Upper lobe of left lung (tissue), 6 donors: ENCODE measurements around the gene LILRB1. TPM values are rescaled to one million over a fixed set of nuclear protein-coding genes. Genes with fewer than 3 reads are reported as not detected.

Source experiments
- ATAC-seq, 2 donors: fragments of 200-7000 bp; cut with Tn5 transposase; one replicate each; pipeline ENCODE4 v1.9.1; 2022; ENCODE audit warnings: mild to moderate bottlenecking in 2 of 2, moderate library complexity in 2 of 2; ENCODE audit not compliant: low FRiP score in 2 of 2
- DNase-seq, 2 donors: peaks; one replicate each; pipeline ENCODE4 v3.0.0-alpha.2; 2019 to 2020
- H3K27ac ChIP-seq, 4 donors: fragments of 200-600 bp; sonication (generic); one replicate each; pipeline ENCODE4 v1.5.1; 2016 to 2019
- H3K27me3 ChIP-seq, 4 donors: fragments of 200-600 bp; sonication (generic); one replicate each; pipeline ENCODE4 v1.5.1; 2017 to 2019
- H3K36me3 ChIP-seq, 4 donors: fragments of 200-600 bp; sonication (generic); one replicate each; pipeline ENCODE4 v1.5.1; 2016 to 2019
- H3K4me1 ChIP-seq, 4 donors: fragments of 200-600 bp; sonication (generic); one replicate each; pipeline ENCODE4 v1.5.1; 2018 to 2019
- H3K4me3 ChIP-seq, 4 donors: fragments of 200-600 bp; sonication (generic); one replicate each; pipeline ENCODE4 v1.5.1; 2017 to 2019; ENCODE audit warnings: mild to moderate bottlenecking in 2 of 4, moderate library complexity in 1 of 4
- H3K9me3 ChIP-seq, 4 donors: fragments of 200-600 bp; sonication (generic); one replicate each; pipeline ENCODE4 v1.5.1; 2018 to 2019
- CTCF ChIP-seq, 6 experiments: fragments of 450-650 bp in 4 of 6; fragments of 200-600 bp in 2 of 6; sonication (generic) in 2 of 6; IDR thresholded peaks; one replicate each; pipeline ENCODE4 v1.5.1; 2016 to 2019; ENCODE audit warnings: antibody characterized with exemption in 6 of 6
- EP300 ChIP-seq, 4 donors: sonication (generic); formaldehyde crosslinking; IDR thresholded peaks; one replicate each; pipeline ENCODE4 v1.5.1; 2017; ENCODE audit warnings: antibody characterized with exemption in 4 of 4, control low read depth in 2 of 4
- POLR2A ChIP-seq, 4 donors: fragments of 450-650 bp; IDR thresholded peaks; one replicate each; pipeline ENCODE4 v1.5.1; 2016 to 2017; ENCODE audit warnings: antibody characterized with exemption in 4 of 4, mild to moderate bottlenecking in 2 of 4
- POLR2AphosphoS5 ChIP-seq, 2 donors: sonication (generic); formaldehyde crosslinking; IDR thresholded peaks; one replicate each; pipeline ENCODE4 v1.5.1; 2017; ENCODE audit warnings: antibody characterized with exemption in 2 of 2
- WGBS, 2 donors: methylation state at CpG; one replicate each; pipeline ENCODE4 v1.1.5; 2017 to 2018; 5-methylcytosine and 5-hydroxymethylcytosine counted together
- total RNA-seq, 6 donors: library from RNA; depleted of rRNA in 4 of 6; stranded (reverse); fragments of >200 nt in 4 of 6; gene quantifications; one replicate each; pipeline versions ENCODE4 v1.1.0 to v1.2.1, GENCODE V29; 2016 to 2021
- donor health status: DM: no; HTN: no; CAD: no; lungs with moderate emphysema.
- donor health status: DM: no; HTN: yes; CAD: no; lungs with severe emphysema.

The LILRB1 gene
- total RNA-seq, 6 donors from 2014 or later = 4.0 to 47.1 (median 16.7) TPM

DNA sequence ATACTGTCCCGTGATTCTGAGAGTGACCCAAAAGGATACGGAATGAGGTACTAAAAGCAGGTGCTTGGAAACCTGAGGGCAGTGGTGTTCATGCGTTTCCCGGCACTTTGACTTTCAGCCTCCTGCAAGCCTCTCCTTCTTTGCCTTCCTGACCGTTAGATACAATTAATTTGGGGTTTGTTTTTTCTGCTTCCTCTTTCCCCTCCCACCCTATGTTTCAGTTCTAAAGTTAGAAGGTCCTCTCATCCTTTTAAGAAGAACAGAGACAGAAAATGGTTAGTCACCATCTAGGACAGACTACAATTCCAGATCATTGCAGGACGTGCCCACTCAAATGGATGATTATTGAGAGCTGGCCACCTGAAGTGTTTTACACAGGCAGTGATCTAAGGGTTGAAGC, 30.7 kb downstream of the LILRB1 start:
- Histone ChIP-seq H3K4me3 (no peak overlapping the region), H3K27ac (peak overlapping the region in 1 of 4 donors; percentile 56), H3K9me3 (no peaks in the 10 kb centered on the region), H3K4me1 (no peaks in the 10 kb centered on the region), H3K27me3 (peaks cover 0 to 4% (median 0%) of the 10 kb centered on the region in 4 donors), H3K36me3 (no peaks in the 10 kb centered on the region)
- 63% methylated on average over 6 of the region's 6 CpGs for WGBS, 2 donors
- no peak for DNase-seq
- TF ChIP-seq CTCF (IDR thresholded peaks at IDR 0.05) (no peak), POLR2AphosphoS5 (IDR thresholded peaks at IDR 0.05) (no peak), EP300 (IDR thresholded peaks at IDR 0.05) (no peak), POLR2A (IDR thresholded peaks at IDR 0.05) (peak in 1 of 4 donors; percentile 36)
- peak in 1 of 2 donors; percentile 48 for ATAC-seq

GRCh38 chr19:54661846-54662481, 31.7 kb downstream of the LILRB1 start:
- H3K27me3 ChIP-seq = peaks cover 0 to 4% (median 0%) of the 10 kb centered on the region in 4 donors
- ATAC-seq = no peak

GRCh38 chr19:54662730-54663129, 32.4 kb downstream of the LILRB1 start, which contains the start of gene LILRB4:
Gene LILRB4 (plus strand): TSS chr19:54662985. CDS start chr19:54663034, 49 bp downstream.
- Histone ChIP-seq H3K4me3 (peak within 1 kb of the TSS in 2 of 4 donors; percentile 18 to 43), H3K36me3 (no peaks in the 10 kb centered on the region), H3K27ac (peak within 1 kb of the TSS in 1 of 4 donors; percentile 60), H3K9me3 (no peaks in the 10 kb centered on the region), H3K4me1 (no peaks in the 10 kb centered on the region), H3K27me3 (peaks cover 0 to 4% (median 0%) of the 10 kb centered on the region in 4 donors)
- no peak for TF ChIP-seq CTCF (IDR thresholded peaks at IDR 0.05)
- no peak for TF ChIP-seq EP300 (IDR thresholded peaks at IDR 0.05)
- peak in 1 of 2 donors; percentile 29 for TF ChIP-seq POLR2AphosphoS5 (IDR thresholded peaks at IDR 0.05)
- peak in 1 of 4 donors; percentile 83 for TF ChIP-seq POLR2A (IDR thresholded peaks at IDR 0.05)
- peak; percentile 56 to 86 for ATAC-seq
- WGBS, 2 donors = 47 to 59% methylated on average over 4 to 7 of the region's 7 CpGs
- peak in 1 of 2 donors; percentile 58 for DNase-seq

More at GRCh38 chr19:54661846-54662481, 31.7 kb downstream of the LILRB1 start:
- H3K27ac ChIP-seq = no peak overlapping the region
- peak in 1 of 2 donors; percentile 44 for DNase-seq
- no peaks in the 10 kb centered on the region for H3K9me3 ChIP-seq
- TF ChIP-seq CTCF (IDR thresholded peaks at IDR 0.05) (no peak), POLR2AphosphoS5 (IDR thresholded peaks at IDR 0.05) (no peak), POLR2A (IDR thresholded peaks at IDR 0.05) (no peak), EP300 (IDR thresholded peaks at IDR 0.05) (no peak)
- H3K36me3 ChIP-seq = no peaks in the 10 kb centered on the region
- H3K4me3 ChIP-seq = no peak overlapping the region
- WGBS, 2 donors = 81 to 87% methylated on average over 13 of the region's 13 CpGs
- no peaks in the 10 kb centered on the region for H3K4me1 ChIP-seq

- Histone ChIP-seq H3K27me3 (peaks cover 0 to 4% (median 0%) of the 10 kb centered on the region in 4 donors), H3K4me1 (no peaks in the 10 kb centered on the region), H3K4me3 (no peak overlapping the region), H3K36me3 (no peaks in the 10 kb centered on the region), H3K27ac (no peak overlapping the region), H3K9me3 (no peaks in the 10 kb centered on the region)
- ATAC-seq (no peak), DNase-seq (no peak)
- 83 to 86% methylated on average over 5 to 6 of the region's 6 CpGs for WGBS, 2 donors
- TF ChIP-seq POLR2A (IDR thresholded peaks at IDR 0.05) (no peak), EP300 (IDR thresholded peaks at IDR 0.05) (no peak), POLR2AphosphoS5 (IDR thresholded peaks at IDR 0.05) (no peak), CTCF (IDR thresholded peaks at IDR 0.05) (no peak)
Measured at GRCh38 chr19:54665530-54665929, 35.2 kb downstream of the LILRB1 start.
